ENCODE measurements around the gene ZBTB8OS.

Gene ZBTB8OS

DNA sequence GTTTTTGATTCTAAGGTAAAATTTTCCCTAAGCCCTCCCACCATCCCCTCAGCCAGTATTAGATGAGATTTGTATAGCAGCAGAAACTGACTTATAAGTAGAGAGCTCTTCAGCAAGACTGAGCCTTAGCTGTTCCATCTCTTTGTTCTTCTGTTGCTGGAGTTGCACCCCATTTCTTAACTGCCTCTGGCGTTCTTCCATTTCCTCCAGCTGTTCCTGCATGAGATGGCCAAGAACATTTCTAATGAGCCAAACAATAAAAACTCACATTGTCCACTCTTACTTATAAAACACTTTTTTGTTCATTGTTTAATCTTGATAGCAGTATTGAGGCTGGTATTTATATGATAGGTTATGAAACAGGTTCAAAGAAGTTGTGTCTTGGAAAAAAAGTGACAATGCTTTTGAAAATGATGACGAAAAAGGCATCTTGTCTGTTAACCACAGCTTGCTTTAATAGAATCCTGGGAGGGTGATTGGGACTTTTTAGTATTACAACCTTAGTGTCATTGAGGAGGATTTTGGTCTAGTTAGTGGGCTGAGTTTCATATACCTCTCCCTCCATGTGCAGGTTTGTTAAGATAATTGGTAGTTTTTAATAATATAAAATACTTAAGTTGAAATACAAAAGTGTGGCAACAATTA is 33.9 kb upstream of the ZBTB8OS start:
- Histone ChIP-seq H3K27ac (ENCODE audit: extremely low read depth, low read depth, low read length) (no peak overlapping the region), H3K4me1 (ENCODE audit: control insufficient read depth, insufficient read depth, low read length) (no peaks in the 10 kb centered on the region), H3K9me3 (ENCODE audit: control insufficient read depth, insufficient read depth, low read depth, low read length) (no peaks in the 10 kb centered on the region), H3K4me3 (ENCODE audit: low read depth, low read length) (no peak overlapping the region), H3K36me3 (ENCODE audit: control insufficient read depth in 2 of 2, insufficient read depth in 1 of 2, low read length in 2 of 2) (peaks cover 26 to 75% of the 10 kb centered on the region in 2 experiments)
- CTCF ChIA-PET = interaction anchor here (0.9 kb wide), 1 partner anchor 164 kb away, joined by 3 read pairs; no protein-coding TSS in a partner anchor
- POLR2A ChIA-PET = interaction anchor here (1.2 kb wide), 1 partner anchor 33 kb away, joined by 3 read pairs; the partner anchor contains the start of gene RBBP4
- TF ChIP-seq HOXA7 (CRISPR knock-in tag; IDR thresholded peaks at IDR 0.05; ENCODE audit: borderline replicate concordance) (no peak), ZEB2 (tag by site-specific recombination; IDR thresholded peaks at IDR 0.05) (no peak), ZNF19 (tag by site-specific recombination; IDR thresholded peaks at IDR 0.05; ENCODE audit: low read depth) (no peak), ZNF133 (tag by site-specific recombination; IDR thresholded peaks at IDR 0.05) (no peak), ZNF214 (tag by site-specific recombination; IDR thresholded peaks at IDR 0.05; ENCODE audit: borderline replicate concordance) (no peak), ZSCAN23 (tag by site-specific recombination; IDR thresholded peaks at IDR 0.05) (no peak), ZNF354C (tag by site-specific recombination; IDR thresholded peaks at IDR 0.05; ENCODE audit: borderline replicate concordance, low read depth) (no peak), ZFP41 (tag by site-specific recombination; IDR thresholded peaks at IDR 0.05; ENCODE audit: borderline replicate concordance) (no peak), ZNF2 (tag by site-specific recombination; IDR thresholded peaks at IDR 0.05) (no peak), ZNF670 (tag by site-specific recombination; IDR thresholded peaks at IDR 0.05; ENCODE audit: low read depth) (no peak), OSR2 (tag by site-specific recombination; IDR thresholded peaks at IDR 0.05) (no peak), ZBTB48 (tag by site-specific recombination; IDR thresholded peaks at IDR 0.05) (no peak)
- TF ChIP-seq, protein P1, sequence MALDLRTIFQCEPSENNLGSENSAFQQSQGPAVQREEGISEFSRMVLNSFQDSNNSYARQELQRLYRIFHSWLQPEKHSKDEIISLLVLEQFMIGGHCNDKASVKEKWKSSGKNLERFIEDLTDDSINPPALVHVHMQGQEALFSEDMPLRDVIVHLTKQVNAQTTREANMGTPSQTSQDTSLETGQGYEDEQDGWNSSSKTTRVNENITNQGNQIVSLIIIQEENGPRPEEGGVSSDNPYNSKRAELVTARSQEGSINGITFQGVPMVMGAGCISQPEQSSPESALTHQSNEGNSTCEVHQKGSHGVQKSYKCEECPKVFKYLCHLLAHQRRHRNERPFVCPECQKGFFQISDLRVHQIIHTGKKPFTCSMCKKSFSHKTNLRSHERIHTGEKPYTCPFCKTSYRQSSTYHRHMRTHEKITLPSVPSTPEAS (tag by site-specific recombination; IDR thresholded peaks at IDR 0.05) = no peak

DNA sequence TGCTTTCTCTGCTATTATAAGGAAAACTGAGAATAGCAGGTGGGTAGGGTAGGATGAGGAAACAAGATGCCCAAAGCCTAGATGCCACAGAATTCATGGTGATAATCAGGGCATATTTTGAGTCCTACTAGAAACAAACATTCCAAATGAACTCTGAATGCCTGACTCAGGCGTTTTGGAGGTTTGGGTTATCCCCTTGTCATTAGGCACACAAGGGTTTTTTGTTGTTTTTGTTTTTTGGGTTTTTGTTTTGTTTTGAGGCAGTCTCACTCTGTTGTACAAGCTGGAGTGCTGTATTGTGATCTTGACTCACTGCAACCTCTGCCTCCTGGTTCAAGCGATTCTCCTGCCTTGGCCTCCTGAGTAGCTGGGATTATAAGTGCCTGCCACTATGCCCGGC is 33.0 kb upstream of the ZBTB8OS start:
- Histone ChIP-seq H3K27ac (ENCODE audit: extremely low read depth, low read depth, low read length) (no peak overlapping the region), H3K4me1 (ENCODE audit: control insufficient read depth, insufficient read depth, low read length) (no peaks in the 10 kb centered on the region), H3K36me3 (ENCODE audit: control insufficient read depth in 2 of 2, insufficient read depth in 1 of 2, low read length in 2 of 2) (peaks cover 34 to 84% of the 10 kb centered on the region in 2 experiments), H3K9me3 (ENCODE audit: control insufficient read depth, insufficient read depth, low read depth, low read length) (no peaks in the 10 kb centered on the region), H3K4me3 (ENCODE audit: low read depth, low read length) (no peak overlapping the region)
- POLR2A ChIA-PET = no interaction called here
- no peak for TF ChIP-seq ZNF416 (tag by site-specific recombination; IDR thresholded peaks at IDR 0.05)
- no peak for TF ChIP-seq ZNF133 (tag by site-specific recombination; IDR thresholded peaks at IDR 0.05)
- no peak for TF ChIP-seq ZBTB21 (tag by site-specific recombination; IDR thresholded peaks at IDR 0.05)
- CTCF ChIA-PET = no interaction called here

DNA sequence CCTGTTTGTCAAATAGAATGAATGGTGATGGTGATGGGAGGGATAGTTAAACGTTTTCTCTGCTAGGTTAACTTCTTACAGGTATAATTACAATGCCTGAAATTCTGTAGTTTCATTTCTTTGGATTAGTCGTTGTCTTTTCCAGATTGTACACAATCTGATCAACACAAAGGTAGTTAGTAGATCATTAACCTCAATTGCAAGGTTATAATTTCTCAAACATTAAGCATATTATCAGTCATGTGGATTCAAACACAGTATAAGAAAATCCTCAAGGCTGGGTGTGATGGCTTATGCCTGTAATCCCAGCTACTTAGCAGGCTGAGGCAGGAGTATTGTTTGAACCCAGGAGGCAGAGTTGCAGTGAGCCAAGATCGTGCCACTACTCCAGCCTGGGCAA is 31.6 kb upstream of the ZBTB8OS start:
- POLR2A ChIA-PET = no interaction called here
- no peaks in the 10 kb centered on the region for H3K9me3 ChIP-seq (ENCODE audit: control insufficient read depth, insufficient read depth, low read depth, low read length)
- CTCF ChIA-PET = no interaction called here
- no peak overlapping the region for H3K27ac ChIP-seq (ENCODE audit: extremely low read depth, low read depth, low read length)
- no peak for TF ChIP-seq KLF7 (tag by site-specific recombination; IDR thresholded peaks at IDR 0.05; ENCODE audit: borderline replicate concordance)
- TF ChIP-seq ZNF501 (tag by site-specific recombination; IDR thresholded peaks at IDR 0.05) = no peak
- no peak for TF ChIP-seq MZF1 (tag by site-specific recombination; IDR thresholded peaks at IDR 0.05; ENCODE audit: borderline replicate concordance)
- TF ChIP-seq, protein P2, sequence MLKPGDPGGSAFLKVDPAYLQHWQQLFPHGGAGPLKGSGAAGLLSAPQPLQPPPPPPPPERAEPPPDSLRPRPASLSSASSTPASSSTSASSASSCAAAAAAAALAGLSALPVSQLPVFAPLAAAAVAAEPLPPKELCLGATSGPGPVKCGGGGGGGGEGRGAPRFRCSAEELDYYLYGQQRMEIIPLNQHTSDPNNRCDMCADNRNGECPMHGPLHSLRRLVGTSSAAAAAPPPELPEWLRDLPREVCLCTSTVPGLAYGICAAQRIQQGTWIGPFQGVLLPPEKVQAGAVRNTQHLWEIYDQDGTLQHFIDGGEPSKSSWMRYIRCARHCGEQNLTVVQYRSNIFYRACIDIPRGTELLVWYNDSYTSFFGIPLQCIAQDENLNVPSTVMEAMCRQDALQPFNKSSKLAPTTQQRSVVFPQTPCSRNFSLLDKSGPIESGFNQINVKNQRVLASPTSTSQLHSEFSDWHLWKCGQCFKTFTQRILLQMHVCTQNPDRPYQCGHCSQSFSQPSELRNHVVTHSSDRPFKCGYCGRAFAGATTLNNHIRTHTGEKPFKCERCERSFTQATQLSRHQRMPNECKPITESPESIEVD (tag by site-specific recombination; IDR thresholded peaks at IDR 0.05) = no peak
- TF ChIP-seq, protein P3, sequence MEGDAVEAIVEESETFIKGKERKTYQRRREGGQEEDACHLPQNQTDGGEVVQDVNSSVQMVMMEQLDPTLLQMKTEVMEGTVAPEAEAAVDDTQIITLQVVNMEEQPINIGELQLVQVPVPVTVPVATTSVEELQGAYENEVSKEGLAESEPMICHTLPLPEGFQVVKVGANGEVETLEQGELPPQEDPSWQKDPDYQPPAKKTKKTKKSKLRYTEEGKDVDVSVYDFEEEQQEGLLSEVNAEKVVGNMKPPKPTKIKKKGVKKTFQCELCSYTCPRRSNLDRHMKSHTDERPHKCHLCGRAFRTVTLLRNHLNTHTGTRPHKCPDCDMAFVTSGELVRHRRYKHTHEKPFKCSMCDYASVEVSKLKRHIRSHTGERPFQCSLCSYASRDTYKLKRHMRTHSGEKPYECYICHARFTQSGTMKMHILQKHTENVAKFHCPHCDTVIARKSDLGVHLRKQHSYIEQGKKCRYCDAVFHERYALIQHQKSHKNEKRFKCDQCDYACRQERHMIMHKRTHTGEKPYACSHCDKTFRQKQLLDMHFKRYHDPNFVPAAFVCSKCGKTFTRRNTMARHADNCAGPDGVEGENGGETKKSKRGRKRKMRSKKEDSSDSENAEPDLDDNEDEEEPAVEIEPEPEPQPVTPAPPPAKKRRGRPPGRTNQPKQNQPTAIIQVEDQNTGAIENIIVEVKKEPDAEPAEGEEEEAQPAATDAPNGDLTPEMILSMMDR (tag by site-specific recombination; IDR thresholded peaks at IDR 0.05) = no peak
- no peak for TF ChIP-seq ZNF623 (tag by site-specific recombination; IDR thresholded peaks at IDR 0.05)
- no peak for TF ChIP-seq ZFHX2 (tag by site-specific recombination; conservative IDR thresholded peaks at IDR 0.05)
- no peak for TF ChIP-seq ZNF292 (tag by site-specific recombination; IDR thresholded peaks at IDR 0.05; ENCODE audit: borderline replicate concordance, low read depth)
- TF ChIP-seq, protein P4, sequence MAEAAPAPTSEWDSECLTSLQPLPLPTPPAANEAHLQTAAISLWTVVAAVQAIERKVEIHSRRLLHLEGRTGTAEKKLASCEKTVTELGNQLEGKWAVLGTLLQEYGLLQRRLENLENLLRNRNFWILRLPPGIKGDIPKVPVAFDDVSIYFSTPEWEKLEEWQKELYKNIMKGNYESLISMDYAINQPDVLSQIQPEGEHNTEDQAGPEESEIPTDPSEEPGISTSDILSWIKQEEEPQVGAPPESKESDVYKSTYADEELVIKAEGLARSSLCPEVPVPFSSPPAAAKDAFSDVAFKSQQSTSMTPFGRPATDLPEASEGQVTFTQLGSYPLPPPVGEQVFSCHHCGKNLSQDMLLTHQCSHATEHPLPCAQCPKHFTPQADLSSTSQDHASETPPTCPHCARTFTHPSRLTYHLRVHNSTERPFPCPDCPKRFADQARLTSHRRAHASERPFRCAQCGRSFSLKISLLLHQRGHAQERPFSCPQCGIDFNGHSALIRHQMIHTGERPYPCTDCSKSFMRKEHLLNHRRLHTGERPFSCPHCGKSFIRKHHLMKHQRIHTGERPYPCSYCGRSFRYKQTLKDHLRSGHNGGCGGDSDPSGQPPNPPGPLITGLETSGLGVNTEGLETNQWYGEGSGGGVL (tag by site-specific recombination; IDR thresholded peaks at IDR 0.05) = no peak
- no peak for TF ChIP-seq ZNF792 (tag by site-specific recombination; IDR thresholded peaks at IDR 0.05)
- H3K4me3 ChIP-seq (ENCODE audit: low read depth, low read length) = no peak overlapping the region
- H3K36me3 ChIP-seq (ENCODE audit: control insufficient read depth in 2 of 2, insufficient read depth in 1 of 2, low read length in 2 of 2) = peaks cover 43 to 96% of the 10 kb centered on the region in 2 experiments
- H3K4me1 ChIP-seq (ENCODE audit: control insufficient read depth, insufficient read depth, low read length) = no peaks in the 10 kb centered on the region
